Measurements from ENCODE around the gene AMFR.

The AMFR gene

GRCh38 chr16:56336071-56336688 is 89.2 kb downstream of the AMFR start:
- in situ Hi-C loops (cut with MboI; ENCODE audit: low sequenced_read_pairs): no loop called here

DNA sequence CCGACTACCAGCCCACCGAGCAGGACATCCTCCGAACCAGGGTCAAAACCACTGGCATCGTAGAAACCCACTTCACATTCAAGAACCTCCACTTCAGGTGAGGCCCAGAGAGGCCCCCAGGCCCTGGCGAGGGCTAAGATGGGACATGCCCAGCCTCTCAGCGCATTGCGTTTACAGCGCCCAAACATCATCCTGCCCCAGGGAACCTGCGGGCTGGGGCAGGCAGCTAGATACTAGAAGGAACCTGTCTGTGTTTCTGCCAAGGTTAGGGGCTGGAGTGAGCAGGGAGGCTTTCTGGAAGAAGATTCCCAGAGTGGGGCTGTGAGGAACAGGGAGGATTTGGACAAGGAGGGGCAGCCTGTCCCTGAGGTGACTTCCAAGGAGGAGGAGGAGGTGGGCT is 90.6 kb downstream of the AMFR start:
- in situ Hi-C loops (cut with MboI; ENCODE audit: low sequenced_read_pairs): no loop called here

DNA sequence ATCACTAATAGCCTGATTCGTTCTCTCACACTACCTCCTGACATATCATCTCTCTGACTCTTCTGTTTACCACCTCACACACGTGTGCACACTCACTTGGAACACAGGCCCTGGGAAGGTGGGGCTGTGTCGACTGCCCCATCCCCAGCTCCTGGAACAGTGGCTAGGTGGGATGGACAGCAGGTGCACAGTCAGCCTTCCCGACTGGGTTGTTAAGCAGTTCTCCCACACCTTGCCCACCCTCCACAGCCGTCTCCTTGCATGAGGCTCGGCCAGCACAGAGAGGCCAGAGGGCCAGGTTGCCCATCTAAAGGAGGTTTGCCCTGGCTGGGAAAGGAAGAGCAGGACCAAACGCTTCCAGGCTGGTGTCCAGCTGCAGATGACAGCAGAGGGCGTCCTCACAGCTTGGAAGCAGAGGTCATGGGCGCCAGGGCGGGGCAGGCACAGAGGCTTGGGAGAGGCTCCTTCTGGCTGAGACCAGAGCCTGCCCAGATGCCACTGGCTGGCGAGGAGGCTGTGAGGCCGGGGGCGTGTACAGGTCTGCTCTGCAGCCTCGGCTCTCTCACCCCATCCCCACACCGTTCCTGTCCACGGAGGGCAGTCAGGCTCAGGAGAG is 92.8 kb downstream of the AMFR start:
- in situ Hi-C loops (cut with MboI; ENCODE audit: low sequenced_read_pairs): no loop called here

- in situ Hi-C loops (cut with MboI; ENCODE audit: low sequenced_read_pairs): no loop called here
Measured at GRCh38 chr16:56331915-56332314, 93.4 kb downstream of the AMFR start.

DNA sequence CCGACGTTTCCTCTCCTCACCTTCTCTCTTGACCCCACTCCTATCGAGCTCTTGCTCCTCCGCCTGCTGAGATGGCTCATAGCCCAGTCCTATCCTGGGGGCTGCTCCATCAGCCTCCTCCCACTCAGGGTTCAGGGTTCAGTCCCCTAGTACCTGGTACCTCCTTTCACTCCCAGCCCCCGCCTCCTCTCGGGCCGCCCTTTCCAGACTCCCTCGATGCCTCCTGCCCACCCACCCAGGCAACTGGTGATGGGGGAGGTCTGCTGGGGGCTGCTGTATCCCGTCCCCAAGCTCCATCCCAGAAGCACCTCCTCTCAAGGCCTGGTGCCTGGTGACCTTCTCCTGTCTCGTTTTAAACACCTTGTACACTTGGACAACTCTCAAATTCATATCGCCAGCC is 93.9 kb downstream of the AMFR start:
- in situ Hi-C loops (cut with MboI; ENCODE audit: low sequenced_read_pairs): no loop called here

GRCh38 chr16:56330476-56330875 is 94.9 kb downstream of the AMFR start:
- in situ Hi-C loops (cut with MboI; ENCODE audit: low sequenced_read_pairs): no loop called here

DNA sequence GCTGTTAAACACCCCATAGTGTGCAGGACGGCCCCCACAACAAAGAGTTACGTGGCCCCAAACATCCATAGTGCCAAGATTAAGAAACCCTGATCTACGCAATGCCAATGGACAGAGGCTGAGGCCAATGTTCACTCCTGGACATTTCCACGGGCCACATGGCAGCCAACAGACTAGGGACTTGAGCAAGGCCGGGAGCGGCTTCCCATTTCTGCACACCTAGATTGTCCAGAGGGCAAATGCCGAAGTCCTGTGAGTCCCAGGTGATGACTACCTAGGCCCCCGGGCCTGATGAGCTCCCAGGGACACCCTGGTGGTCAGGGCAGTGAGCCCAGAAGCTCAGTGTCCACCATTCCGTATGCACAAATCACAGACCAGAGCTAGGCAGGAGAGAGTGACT is 95.5 kb downstream of the AMFR start:
- in situ Hi-C loops (cut with MboI; ENCODE audit: low sequenced_read_pairs): no loop called here

- in situ Hi-C loops (cut with MboI; ENCODE audit: low sequenced_read_pairs): no loop called here
Measured at GRCh38 chr16:56328276-56329022, 96.9 kb downstream of the AMFR start.

- in situ Hi-C loops (cut with MboI; ENCODE audit: low sequenced_read_pairs): no loop called here
Measured at GRCh38 chr16:56327929-56328258, 97.5 kb downstream of the AMFR start.

DNA sequence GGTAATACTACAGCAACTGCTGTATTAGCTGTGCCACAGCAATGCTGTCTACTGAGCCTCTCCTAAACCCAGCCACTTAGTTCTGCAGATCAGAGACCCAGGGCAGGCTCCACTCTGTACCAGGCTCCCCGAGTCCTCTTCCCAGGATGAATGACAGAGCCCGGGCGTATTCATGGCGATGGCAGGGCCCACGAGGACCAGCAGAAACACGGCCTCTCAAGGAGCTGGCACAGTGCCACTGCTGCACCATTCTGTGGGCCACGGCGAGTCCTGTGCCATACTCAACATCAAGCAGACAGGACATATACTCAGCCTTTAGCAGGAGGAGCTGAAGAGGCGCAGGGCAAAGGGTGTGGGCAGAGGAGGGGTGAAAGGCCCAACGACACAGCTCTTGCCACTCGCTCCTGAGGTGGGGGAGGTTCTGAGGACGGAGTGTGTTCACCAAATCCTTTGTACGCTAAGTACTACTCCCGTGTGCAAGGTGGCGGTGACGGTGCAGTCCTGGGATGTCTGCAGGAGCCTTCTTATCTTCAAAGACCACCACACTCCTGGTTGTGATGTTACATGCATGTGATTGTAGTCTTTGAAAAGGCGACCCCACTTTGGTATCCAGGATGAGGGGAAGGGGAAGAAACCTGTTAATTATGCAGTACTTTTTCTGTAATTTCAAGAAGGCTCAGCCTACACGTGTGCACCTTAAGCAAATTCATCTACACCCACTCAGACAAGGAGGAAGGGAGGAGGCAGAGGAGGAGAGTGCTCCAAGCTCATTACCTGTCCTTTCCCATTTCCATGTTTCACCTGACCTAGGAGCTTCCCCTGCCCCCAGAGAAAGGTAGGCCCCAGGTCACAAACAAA is 98.0 kb downstream of the AMFR start:
- in situ Hi-C loops (cut with MboI; ENCODE audit: low sequenced_read_pairs): no loop called here

DNA sequence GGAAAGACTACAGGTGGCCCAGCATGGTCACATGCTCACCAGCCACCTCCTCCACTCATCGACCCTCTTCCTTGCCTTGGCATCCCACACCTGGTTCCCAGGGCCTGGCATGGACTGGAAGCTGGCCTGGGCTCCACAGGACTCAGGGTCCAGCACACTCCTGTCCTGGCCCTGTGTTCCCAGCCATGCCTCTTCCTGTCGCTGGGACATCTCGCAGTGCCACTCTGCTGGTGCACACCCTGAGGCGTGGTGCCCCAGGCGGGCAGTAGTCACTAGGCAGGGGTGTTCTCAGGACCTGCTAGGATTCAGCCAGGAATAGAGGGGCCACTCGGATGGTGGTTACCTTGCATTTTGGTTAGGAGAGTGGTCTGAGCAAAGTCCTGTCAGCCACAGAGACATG is 99.4 kb downstream of the AMFR start:
- in situ Hi-C loops (cut with MboI; ENCODE audit: low sequenced_read_pairs): no loop called here

DNA sequence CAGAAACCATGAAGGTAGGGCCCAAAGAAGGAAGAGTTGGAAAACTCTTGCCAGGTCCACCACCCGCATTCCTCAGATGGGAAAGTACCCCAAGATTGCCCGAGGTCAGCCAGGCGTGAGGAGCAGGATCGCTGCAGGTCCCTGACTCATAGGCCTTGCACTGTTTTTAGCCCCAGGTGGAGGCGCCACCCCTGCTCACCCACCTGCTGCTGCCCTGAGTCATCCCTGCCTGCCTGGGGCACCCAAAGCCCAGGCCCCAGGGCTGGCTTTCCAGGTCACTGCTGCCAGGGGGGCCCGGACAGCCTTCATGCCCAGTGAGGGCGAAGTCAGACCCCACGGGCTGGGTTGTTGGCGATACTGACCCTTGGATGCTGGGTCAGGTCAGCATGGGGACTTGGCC is 100.9 kb downstream of the AMFR start:
- in situ Hi-C loops (cut with MboI; ENCODE audit: low sequenced_read_pairs): no loop called here

DNA sequence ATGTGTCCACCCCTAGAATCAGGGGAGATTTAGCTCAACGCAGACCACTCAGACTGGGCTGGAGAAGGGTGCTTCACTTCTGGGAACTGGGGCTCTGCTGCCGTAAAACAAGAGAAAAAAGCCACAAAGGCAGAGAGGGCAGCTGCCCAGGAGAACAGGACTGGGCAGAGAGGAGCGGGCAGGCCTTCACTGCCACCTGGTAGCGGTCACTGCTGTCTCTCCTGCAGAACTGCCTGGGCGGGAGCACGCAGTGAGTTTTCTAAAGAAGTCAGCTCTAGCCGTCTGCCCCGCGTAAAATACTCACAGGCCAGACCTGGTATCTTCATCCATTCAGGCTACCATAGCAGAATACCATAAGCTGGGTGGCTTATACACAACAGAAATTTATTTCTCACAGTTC is 103.8 kb downstream of the AMFR start:
- in situ Hi-C loops (cut with MboI; ENCODE audit: low sequenced_read_pairs): no loop called here

- in situ Hi-C loops (cut with MboI; ENCODE audit: low sequenced_read_pairs): no loop called here
Measured at GRCh38 chr16:56320811-56321558, 104.4 kb downstream of the AMFR start.

- in situ Hi-C loops (cut with MboI; ENCODE audit: low sequenced_read_pairs): no loop called here
Measured at GRCh38 chr16:56320056-56320455, 105.3 kb downstream of the AMFR start.

DNA sequence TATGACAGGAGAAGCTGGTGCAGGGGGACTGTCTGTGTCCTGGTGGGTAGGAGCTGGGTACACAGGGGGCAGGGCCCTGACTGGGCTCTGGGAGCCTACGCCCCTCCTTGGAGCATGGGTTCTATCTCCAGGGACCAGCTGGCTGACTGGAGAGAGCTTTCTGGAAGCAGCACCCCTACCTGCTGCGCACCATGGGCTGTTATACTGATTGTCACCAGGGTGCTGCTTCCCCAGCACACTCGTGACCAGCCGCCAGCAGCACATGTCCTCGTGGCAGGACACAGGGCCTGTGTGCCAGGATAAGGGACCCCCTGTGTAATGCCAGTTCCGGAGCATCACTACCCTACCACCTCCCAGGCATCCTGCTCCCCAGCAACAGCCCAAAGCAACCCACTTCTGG is 106.0 kb downstream of the AMFR start:
- in situ Hi-C loops (cut with MboI; ENCODE audit: low sequenced_read_pairs): no loop called here

DNA sequence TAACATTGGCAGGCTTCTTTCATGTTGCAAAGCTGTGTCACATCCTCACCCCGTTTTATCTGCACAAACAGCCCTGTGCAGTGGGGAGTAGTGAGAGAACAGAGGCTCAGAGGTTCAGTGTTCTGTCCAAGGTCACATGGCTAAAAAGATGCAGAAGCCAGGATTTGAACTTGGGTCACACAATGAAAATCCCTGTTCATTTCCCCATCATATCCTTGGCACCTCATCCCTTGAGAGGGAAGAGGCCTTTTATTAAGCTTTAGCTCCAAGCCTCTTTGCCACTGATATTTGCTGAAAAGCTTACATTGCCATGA is 106.6 kb downstream of the AMFR start:
- in situ Hi-C loops (cut with MboI; ENCODE audit: low sequenced_read_pairs): no loop called here

DNA sequence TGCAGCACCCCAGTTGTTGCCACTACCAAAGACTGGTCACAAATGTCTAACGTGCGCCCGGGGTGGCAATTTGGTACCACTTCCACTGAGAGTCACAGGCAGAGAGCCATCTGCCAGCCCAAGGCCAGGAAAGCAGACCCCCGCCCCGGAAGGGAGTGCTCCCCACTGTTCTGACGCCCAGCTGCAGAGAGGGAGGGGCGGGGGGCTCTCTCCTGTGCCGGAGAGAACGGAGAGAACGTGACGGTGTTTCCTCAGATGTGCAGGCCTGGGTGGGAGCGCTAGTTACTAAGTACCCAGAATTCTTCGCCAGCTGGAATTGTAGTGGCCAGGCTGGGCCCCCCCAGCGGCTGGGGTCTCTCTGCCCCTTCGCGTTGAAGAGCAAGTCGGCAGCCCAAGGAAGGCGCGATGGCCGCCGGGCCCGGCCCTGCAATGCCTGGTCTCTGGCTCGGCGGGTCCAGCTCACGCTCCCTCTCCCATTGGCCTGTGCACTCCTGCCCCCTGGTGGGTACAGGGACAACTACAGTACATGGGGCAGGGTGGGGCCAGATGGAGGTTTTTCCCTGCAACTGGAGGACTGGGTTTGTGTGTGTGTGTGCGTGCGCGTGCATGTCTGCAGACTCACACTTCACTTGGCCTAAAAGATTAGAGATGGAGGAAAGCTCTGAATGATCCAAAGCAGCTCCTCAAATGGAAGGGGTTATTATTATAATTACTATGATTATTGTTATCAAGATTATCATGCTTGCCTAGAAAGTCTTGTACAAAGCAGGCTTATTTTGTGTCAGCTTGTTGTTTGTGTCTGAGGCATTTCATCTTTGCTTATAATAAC is 107.1 kb downstream of the AMFR start:
- in situ Hi-C loops (cut with MboI; ENCODE audit: low sequenced_read_pairs): no loop called here

DNA sequence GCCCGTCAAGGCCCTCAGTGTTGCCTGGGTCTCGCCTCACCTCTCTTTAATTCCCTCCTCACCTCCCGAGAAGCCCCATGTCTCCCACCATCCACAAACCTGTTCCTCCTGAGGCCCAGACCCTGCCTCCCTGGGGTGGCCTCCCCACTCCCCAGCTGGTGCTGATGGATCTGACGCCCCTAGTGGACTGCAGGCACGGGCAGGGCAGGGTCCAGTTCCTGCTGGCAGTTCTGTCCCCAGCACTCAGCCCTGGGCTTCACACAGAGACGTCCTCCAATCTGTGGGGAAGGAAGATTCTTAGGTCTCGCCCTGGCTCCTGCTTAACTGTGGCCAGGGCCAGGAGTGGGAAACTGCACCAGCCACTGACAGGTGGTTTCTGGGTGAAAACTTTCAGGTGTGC is 108.8 kb downstream of the AMFR start:
- in situ Hi-C loops (cut with MboI; ENCODE audit: low sequenced_read_pairs): no loop called here

GRCh38 chr16:56315955-56316354 is 109.4 kb downstream of the AMFR start:
- in situ Hi-C loops (cut with MboI; ENCODE audit: low sequenced_read_pairs): no loop called here
